MG63 (cell line): ENCODE data around the gene DLK1. TPM values are rescaled to one million over a fixed set of nuclear protein-coding genes. Genes with fewer than 3 reads are reported as not detected.

ENCODE experiments used
- DNase-seq: peaks from one replicate; pipeline ENCODE4 v3.0.0-alpha.2; 2020
- H3K27me3 ChIP-seq: fragments of 250-450 bp; sonication (Bioruptor Pico); 2 replicates; pipeline ENCODE4 v1.5.1; 2020; ENCODE audit warnings: mild to moderate bottlenecking, moderate library complexity
- H3K36me3 ChIP-seq: fragments of 250-450 bp; sonication (Bioruptor Pico); 2 replicates; pipeline ENCODE4 v1.5.1; 2020; ENCODE audit warnings: mild to moderate bottlenecking, moderate library complexity
- H3K4me3 ChIP-seq: fragments of 250-450 bp; sonication (Bioruptor Pico); 2 replicates; pipeline ENCODE4 v1.5.1; 2020; ENCODE audit warnings: mild to moderate bottlenecking, moderate library complexity
- H3K9me3 ChIP-seq: fragments of 250-450 bp; sonication (Bioruptor Pico); 2 replicates; pipeline ENCODE4 v1.5.1; 2020; ENCODE audit warnings: mild to moderate bottlenecking, moderate library complexity
- total RNA-seq: library from RNA; depleted of rRNA; stranded (reverse); fragments of >200 nt; shearing (Covaris generic); gene quantifications from 2 replicates; pipeline ENCODE4 v1.2.3, GENCODE V29; 2014; ENCODE audit warnings: low replicate concordance

Gene DLK1
- total RNA-seq, 1 experiment from 2014 or later = not detected

DNA sequence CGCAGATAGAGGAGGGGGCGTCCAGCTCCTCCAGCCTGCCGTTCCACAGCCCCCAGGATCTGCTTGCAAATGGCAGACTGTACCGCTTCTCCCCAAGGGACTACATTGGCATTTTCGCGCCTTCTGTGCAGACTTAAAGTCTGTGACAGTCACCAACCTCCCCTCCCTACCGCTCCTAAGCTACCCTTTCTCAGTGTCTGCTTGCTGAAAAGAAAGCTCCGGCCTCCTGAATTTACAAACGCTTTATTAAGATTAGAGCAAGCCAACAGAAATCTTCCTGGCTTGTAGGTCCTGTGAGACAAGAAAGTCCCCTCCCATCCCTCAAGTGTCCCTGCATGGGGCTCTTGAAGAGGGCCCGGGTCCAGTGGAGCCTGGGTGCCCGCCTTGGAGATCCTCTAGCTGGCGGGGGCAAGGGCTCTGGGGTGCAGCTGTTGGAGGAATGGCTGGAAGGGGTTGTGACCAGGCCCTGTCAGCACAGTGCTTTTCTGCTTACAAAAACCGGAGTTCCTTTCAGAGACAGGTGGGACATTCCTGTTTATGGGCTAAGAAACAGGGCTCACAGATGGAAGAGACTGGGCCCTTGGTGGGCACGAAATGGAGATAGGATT, 2.8 kb upstream of the DLK1 start:
- Histone ChIP-seq H3K36me3 (no peaks in the 10 kb centered on the region), H3K4me3 (no peak overlapping the region), H3K9me3 (no peaks in the 10 kb centered on the region), H3K27me3 (no peaks in the 10 kb centered on the region)
- DNase-seq = no peak

DNA sequence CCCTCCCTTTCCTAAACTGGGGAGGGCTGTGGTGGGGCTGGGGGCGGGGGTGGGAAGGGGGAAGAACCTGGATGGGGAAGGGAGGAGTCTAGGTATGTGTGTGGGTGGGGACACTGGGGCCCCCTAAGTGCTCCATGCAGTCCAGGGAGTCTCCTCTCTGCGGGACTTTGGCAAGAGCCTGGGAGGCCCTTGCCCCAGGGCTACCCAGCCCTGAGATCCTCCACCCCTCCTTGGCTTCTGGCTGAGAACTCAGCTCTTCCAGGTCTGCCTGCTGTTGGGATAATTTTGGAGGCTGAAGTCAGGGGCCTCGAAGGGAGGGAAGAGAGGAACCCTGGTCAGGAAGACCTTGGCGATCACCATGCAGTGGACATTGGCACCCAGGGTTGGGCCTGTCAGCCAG, 2.2 kb upstream of the DLK1 start:
- no peaks in the 10 kb centered on the region for H3K27me3 ChIP-seq
- no peak for DNase-seq
- no peak overlapping the region for H3K4me3 ChIP-seq
- no peaks in the 10 kb centered on the region for H3K36me3 ChIP-seq
- H3K9me3 ChIP-seq = no peaks in the 10 kb centered on the region

DNA sequence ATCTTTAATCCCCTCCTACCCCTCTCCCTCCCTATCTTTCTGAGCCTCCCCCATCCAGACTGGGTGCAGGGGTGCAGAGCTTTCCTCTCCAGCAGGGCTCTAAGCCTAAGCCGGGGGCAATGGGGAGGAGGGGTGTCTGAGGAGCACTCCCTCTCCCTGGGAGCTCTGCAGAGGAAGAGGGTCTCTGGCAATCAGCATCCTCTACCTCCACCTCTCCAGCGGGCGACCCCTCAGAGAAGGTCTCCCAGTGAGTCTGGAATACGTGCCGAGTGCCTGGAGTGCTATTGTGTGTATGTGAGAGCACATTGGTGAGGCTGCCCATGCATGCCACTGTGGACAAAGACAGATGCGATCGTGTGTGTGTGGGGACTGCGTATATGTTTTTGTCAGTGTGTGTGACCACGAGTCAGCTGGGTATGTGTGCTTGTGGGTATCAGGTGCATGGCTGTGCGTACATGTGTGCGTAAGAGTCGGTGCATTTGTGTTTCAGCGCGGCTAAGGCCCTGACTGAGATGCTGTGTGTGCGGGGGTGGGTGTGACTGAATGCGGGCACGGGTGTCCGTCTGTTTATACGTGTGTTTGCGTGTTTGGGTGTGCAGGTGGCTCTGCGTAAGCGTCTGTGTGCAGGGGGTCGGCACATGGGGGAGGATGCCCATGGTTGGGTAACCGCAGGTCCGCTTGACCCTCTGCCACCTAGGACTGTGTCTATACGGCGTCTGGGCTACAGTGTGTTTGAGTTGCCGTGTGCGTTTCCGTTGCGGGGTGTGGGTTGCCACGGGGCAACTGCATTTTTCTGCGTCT, 905 bp upstream of the DLK1 start:
- Histone ChIP-seq H3K36me3 (no peaks in the 10 kb centered on the region), H3K9me3 (no peaks in the 10 kb centered on the region), H3K27me3 (no peaks in the 10 kb centered on the region), H3K4me3 (no peak overlapping the region)
- no peak for DNase-seq

DNA sequence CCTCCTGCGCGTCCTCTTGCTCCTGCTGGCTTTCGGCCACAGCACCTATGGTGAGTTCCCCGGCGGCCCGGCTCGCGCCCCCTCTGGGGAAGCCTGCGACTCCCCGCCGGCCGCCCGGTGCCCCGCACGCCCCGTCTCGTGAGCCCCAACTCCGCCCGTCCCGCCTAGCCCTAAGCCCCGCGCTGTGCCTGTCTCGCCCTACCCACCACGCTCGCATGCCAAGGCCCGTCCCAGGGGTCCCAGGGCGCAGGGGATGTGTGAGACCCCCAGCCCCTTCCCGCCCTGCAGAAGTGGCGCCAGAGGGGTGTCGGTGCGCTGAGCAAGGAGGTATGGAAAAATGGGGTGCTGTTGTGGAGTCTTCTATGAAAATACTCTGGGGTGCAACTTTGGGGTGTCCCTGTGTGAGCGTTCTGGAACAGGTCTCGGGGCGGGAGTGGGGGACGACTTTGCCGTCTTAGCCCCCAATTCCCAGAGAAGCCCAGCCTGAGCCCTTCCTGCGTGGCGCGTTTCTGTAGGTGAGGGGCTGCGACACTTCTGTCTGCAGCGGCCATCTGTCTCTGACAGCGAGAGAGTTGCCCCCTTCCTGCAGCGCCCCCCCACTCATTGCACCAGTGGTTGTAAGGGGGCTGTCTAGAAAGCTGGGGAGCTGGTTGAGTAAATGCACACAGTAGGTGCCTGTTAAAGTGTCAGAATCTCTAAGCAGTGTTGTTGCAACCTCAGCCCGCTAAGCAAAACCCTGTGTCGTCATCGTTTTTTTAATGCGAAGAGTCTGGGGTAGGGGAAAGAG, 587 bp downstream of the DLK1 start:
- no peak overlapping the region for H3K4me3 ChIP-seq
- no peaks in the 10 kb centered on the region for H3K27me3 ChIP-seq
- no peaks in the 10 kb centered on the region for H3K9me3 ChIP-seq
- no peaks in the 10 kb centered on the region for H3K36me3 ChIP-seq
- DNase-seq = no peak

DNA sequence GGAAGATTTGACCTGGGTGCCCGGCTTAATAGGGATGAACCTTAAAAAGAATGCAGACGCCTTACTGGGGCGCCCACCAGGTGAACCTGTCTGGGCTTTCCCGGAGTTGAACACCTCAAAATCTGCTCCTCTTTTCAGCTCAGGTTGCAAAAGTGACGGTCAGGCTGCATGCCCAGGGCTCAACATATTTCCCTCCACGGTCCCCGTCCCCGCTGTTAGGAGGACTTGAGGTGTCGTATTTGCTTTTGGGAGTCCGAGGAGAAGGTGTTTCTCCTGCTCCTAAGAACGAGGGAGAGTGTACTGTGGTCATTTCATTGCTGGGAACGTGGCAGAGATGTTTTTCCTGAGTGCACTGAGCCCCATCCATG, 1.2 kb downstream of the DLK1 start:
- DNase-seq = no peak
- no peaks in the 10 kb centered on the region for H3K36me3 ChIP-seq
- no peak overlapping the region for H3K4me3 ChIP-seq
- no peaks in the 10 kb centered on the region for H3K9me3 ChIP-seq
- H3K27me3 ChIP-seq = no peaks in the 10 kb centered on the region

DNA sequence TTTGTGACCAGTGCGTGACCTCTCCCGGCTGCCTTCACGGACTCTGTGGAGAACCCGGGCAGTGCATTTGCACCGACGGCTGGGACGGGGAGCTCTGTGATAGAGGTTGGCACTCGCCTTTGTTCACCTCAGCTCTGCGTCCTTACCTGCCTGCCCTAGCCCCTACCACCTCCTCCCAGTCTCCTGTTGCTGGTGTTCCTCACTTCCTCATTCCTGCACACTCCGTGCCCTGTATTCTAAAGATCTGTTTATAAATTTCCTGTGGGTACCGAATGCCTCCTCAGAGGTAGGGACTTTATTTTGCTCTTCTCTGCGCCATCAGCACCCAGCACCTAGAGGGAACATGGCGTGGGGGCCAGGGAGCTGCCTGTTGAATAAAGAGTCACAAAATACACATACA, 2.3 kb downstream of the DLK1 start:
- no peaks in the 10 kb centered on the region for H3K9me3 ChIP-seq
- H3K36me3 ChIP-seq = no peaks in the 10 kb centered on the region
- no peak overlapping the region for H3K4me3 ChIP-seq
- no peaks in the 10 kb centered on the region for H3K27me3 ChIP-seq
- no peak for DNase-seq

DNA sequence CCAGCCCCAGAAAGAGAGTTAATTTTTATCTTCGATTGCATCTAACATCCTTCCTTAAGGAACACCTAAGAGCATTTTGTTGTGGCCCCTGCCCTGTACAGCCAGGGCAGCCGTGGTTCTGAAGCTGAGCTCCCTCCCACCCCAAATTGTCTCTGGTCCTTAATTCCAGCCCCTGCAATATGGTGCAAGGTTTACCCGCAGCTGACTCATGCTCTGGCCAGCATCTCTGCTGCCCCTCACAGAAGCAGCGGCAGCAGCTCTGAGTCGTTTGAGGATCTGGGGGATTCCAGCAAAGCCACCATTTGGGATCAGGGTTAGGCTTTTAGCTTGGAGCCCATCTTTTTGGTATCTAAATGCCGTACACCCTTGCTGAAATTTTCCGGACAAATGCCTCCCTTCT, 3.3 kb downstream of the DLK1 start:
- no peaks in the 10 kb centered on the region for H3K27me3 ChIP-seq
- H3K9me3 ChIP-seq = no peaks in the 10 kb centered on the region
- DNase-seq = no peak
- no peak overlapping the region for H3K4me3 ChIP-seq
- no peaks in the 10 kb centered on the region for H3K36me3 ChIP-seq

DNA sequence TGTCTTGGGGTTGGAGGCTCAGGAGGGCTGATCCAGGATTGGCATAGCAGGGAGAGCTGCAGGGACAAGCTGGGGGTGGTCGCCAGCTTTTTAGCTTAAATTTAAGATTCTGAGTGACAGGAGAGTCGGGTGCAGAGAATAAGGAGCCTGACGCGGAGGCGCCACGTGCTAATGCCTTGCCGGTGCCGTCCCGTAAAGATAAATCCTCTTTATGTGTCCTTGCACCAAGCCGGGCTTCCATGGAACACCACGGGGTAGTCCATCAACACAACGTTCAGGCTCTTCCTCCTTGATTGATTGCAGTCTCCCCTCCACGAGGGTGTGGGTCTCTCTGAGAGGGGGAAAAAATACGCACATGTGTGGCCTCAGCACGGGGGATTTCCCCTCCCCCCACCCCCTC, 3.9 kb downstream of the DLK1 start:
- Histone ChIP-seq H3K4me3 (no peak overlapping the region), H3K9me3 (no peaks in the 10 kb centered on the region), H3K36me3 (no peaks in the 10 kb centered on the region), H3K27me3 (no peaks in the 10 kb centered on the region)
- DNase-seq = no peak

DNA sequence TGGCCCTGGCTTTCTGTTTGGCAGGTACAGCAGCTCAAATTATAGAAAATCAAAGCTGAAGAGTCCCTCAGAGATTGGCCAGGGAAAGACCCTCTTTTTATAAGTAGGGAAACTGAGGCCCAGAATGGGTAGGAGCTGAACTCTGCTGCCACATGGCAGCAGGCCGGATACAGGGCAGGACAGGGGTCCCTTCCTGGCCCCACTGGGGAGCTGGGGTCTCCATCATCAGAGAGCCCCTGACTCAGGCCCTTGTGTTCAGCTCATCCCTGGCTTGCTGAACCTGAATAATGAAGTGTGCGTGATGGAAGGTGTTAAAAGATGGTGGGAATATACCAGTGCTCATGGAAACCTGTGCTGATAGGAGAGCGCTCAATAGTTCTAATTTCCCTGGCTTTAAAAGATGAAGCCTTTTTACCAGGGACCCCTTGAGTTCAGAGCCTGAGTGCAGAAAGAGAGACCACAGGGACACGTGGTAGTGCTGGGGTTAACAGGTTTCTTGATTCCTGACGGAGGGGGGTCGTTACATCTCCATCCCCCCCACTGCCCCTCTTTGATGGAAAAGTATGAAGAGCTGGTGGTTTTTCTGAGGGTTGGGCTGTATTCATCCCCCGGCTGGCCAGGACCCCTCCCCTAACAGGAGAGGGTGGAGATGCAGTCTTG, 4.4 kb downstream of the DLK1 start:
- Histone ChIP-seq H3K36me3 (no peaks in the 10 kb centered on the region), H3K9me3 (no peaks in the 10 kb centered on the region), H3K27me3 (no peaks in the 10 kb centered on the region), H3K4me3 (no peak overlapping the region)
- no peak for DNase-seq

DNA sequence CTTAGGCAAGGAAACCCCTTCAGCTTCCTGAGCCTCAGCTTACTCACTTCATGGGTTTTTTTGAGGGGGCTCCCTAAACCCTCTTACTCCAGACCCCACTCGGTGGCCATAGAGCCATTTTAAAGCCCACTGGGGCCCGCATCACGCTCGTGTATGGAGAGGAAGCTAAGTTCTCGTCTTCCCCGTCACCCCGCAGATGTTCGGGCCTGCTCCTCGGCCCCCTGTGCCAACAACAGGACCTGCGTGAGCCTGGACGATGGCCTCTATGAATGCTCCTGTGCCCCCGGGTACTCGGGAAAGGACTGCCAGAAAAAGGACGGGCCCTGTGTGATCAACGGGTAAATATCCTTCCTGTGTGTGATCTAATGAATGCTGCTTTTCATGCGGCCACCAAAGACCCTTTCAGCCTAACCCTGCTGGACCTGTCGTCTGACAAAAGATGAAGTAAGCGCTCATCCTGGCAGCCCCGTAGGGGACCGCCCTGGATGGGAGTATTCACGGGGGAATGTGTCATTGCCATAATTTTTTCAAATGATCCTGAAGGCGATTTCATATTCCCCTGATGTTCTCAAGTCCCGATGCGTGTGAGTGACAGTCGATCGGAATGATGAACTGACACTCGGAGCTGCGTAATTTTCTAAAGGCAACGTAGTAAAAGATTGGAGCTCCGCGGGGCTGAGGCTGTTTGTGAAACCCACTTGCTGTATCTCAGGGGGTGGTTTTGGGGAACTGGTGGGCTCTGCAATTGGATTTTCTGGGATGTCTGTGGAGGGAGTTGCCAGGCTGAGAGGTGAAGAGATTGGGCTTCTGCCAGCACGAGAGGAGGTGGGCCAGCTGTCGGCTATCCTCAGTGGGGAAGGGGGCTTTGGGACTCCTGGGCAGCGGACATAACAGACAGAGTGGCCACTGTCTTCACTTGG, 5.4 kb downstream of the DLK1 start:
- no peak overlapping the region for H3K4me3 ChIP-seq
- H3K27me3 ChIP-seq = no peaks in the 10 kb centered on the region
- no peaks in the 10 kb centered on the region for H3K9me3 ChIP-seq
- DNase-seq = no peak
- no peaks in the 10 kb centered on the region for H3K36me3 ChIP-seq

DNA sequence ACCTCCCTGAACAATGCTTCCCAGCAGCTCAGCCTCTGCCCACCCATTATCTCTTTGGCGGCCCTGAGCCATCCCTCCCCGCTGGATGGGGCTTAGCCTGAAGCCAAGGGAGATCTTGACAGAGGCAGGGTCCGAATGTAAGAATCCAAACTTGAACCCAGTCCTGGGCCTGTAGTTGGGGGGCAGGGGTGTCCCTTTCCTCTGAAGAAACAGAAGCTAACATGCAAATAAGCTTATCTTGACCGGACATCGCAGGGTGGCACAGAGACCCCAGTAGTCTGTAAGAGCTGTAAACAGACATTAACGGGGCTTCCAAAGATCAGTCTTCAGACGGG, 6.0 kb downstream of the DLK1 start:
- Histone ChIP-seq H3K9me3 (no peaks in the 10 kb centered on the region), H3K27me3 (no peaks in the 10 kb centered on the region), H3K36me3 (no peaks in the 10 kb centered on the region), H3K4me3 (no peak overlapping the region)
- DNase-seq = no peak

DNA sequence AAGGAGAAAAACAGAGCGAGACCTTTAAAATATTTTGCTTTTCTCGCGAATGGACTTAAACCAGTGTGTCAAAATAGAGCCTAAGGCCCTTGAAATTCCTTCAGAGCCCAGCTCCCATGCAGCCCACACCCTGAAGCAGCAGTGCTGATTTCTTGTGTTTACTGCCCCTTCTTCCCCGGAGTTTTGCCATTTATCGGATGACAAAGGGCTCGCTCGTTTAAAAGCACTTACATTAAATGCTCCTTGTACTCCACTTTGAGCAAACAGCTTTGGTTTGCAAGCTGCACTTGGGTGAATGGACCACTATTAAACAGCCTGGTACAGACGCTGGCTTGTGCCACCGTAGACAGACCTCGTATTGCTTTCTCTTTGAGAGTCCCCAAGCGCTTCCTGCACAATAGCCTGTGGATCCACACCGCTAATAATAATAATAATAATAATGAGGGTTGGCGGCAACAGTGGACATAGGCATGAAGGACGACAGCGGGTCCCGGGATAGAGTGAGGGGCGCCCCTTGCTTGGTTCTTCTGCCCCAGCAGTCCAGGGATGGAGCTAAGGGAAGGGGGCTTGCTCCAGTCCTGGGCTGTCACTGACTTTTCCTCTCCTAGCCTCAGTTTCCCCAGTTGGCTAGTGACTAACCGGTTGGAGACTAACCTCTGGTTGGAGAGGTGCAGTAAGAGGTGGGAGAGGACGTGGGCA, 6.6 kb downstream of the DLK1 start:
- Histone ChIP-seq H3K9me3 (no peaks in the 10 kb centered on the region), H3K4me3 (no peak overlapping the region), H3K36me3 (no peaks in the 10 kb centered on the region), H3K27me3 (no peaks in the 10 kb centered on the region)
- DNase-seq = no peak

DNA sequence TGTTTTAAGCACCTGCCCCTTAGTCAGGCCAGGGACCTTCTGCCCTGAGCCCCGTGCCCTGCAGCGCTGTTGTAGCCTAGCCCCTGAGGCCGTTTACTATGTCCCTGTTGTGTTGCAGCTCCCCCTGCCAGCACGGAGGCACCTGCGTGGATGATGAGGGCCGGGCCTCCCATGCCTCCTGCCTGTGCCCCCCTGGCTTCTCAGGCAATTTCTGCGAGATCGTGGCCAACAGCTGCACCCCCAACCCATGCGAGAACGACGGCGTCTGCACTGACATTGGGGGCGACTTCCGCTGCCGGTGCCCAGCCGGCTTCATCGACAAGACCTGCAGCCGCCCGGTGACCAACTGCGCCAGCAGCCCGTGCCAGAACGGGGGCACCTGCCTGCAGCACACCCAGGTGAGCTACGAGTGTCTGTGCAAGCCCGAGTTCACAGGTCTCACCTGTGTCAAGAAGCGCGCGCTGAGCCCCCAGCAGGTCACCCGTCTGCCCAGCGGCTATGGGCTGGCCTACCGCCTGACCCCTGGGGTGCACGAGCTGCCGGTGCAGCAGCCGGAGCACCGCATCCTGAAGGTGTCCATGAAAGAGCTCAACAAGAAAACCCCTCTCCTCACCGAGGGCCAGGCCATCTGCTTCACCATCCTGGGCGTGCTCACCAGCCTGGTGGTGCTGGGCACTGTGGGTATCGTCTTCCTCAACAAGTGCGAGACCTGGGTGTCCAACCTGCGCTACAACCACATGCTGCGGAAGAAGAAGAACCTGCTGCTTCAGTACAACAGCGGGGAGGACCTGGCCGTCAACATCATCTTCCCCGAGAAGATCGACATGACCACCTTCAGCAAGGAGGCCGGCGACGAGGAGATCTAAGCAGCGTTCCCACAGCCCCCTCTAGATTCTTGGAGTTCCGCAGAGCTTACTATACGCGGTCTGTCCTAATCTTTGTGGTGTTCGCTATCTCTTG, 7.6 kb downstream of the DLK1 start:
- Histone ChIP-seq H3K36me3 (no peaks in the 10 kb centered on the region), H3K27me3 (no peaks in the 10 kb centered on the region), H3K4me3 (no peak overlapping the region), H3K9me3 (no peaks in the 10 kb centered on the region)
- DNase-seq = no peak

DNA sequence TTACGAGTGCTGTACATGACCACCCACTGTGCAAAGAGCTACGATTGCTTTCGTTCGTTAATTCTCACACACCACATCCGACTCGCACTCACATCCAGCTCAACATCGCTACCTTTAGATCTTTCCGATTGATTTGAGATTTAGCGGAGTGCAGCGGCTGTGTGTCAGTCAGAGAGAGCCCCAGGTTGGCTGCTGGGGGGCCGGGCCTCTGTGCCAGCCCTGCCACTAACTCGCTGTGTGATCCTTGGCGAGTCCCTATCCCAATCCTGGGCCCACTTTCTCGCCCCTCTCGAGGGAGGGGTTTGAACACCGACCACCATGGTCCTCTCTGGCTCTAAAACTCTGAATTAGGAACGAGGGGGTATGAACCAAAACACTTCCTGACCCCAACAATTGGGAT, 8.6 kb downstream of the DLK1 start:
- no peak overlapping the region for H3K4me3 ChIP-seq
- DNase-seq = no peak
- H3K9me3 ChIP-seq = no peaks in the 10 kb centered on the region
- no peaks in the 10 kb centered on the region for H3K36me3 ChIP-seq
- H3K27me3 ChIP-seq = no peaks in the 10 kb centered on the region
